Stimulated activated CD8-positive, alpha-beta memory T cell treated with anti-CD3 and anti-CD28 coated beads, Interleukin-7, amount 100 ng/mL, for 24 hours (primary cell): Measurements from ENCODE around the gene WASL.
"Not testable (repeated sequence)": the region's sequence is repeated elsewhere in the genome, so short reads cannot be mapped to it uniquely, and the experiment has no call there.

Source experiments
- DNase-seq: peaks from one replicate; pipeline ENCODE4 v3.0.0-alpha.2; 2020; ENCODE audit warnings: low read depth

Gene WASL

DNA sequence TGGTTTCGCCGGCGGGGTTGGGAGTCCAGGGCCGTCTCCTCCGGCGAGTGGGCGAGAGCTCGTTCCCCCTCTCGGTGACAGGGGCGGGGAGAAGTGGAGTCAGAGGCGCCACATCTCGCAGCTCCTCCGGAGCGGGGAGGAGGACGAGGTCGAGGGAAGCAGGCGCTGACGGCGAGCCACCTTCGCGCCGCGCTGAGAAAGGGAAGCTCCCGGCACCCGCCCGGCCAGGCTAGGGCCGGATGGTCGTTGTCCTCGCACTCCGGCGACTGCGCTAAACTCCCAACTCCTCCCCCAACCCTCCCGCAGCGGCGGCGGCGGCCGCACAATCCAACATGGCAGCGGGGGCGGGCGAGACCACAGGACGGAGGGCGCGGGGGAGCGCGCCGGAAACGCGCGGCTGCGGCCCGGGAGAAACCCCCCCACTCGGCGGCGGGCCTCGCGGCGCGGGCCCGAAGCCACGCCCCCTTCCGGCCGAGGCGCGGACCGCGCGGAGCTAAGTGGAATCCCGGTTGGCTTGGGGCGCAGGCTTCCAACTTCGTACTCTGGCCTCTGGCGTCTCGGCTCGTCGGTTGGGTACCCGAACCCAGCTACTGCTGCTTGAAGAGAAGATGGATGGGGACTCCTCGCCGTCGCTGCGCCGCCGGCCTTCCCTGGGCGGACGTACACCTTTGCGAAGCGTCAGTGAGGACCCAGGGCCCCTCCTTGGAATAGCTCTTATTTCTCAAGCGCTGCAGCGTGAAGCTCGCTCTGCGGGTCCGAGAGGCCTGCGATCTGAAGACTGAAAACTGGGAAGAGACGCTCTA is at the start of gene WASL:
WASL (minus strand) TSS at position 270 of the 803 bp plus-strand sequence; CDS start at position 1, 269 bp downstream.
- DNase-seq = peak; percentile 80

GRCh38 chr7:123797673-123798531 is 49.1 kb upstream of the WASL start:
- no peak for DNase-seq

DNA sequence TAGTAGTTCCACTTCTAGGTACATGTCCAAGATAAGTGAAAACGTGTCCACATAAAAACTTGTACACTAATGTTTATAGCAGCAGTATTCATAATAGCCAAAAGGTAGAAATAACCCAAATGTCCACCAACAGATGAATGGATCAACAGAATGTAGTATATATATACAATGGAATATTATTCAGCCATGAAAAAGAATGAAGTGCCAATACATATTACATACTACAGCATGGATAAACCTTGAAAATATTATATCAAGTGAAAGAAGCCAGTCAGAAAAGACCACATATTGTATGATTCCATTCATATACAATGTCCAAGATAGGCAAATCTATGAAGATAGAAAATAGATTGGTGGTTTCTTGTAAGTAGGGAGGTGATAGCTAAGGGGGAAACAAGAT is 47.8 kb upstream of the WASL start:
- DNase-seq = no peak

DNA sequence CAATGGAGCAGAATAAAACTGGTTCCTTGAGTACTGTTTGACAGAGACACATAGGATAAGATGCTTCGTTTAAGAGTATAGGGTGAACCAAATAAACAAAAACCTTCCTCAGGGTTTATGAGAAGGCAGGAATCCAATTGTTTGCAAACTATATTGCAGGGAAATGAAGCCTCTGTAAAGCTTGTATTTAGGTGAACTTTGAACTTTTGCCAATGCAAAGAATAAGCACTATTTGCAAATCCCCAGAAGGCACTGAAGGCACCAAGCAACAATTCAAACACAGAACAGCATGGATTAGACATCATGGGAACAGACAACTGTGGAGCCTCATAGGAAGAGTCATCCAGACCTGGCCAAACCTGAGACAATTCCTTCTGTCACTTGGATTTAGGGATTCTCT is 47.1 kb upstream of the WASL start:
- no peak for DNase-seq

DNA sequence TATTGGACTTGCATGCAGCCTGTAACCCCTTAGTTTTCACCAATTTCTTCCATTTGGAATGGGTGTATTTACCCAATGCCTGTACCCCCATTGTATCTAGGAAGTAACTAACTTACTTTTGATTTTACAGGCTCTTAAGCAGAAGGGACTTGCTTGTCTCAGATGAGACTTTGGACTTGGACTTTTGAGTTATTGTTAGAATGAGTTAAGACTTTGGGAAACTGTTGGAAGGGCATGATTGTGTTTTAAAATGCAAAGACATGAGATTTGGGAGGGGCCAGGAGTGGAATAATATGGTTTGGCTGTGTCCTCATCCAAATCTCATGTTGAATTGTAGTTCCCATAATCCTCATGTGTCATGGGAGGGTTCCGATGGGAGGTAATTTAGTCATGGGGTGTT is 46.3 kb upstream of the WASL start:
- not testable (repeated sequence) for DNase-seq

- DNase-seq = no peak
Measured at GRCh38 chr7:123792547-123792946, 43.7 kb upstream of the WASL start.

DNA sequence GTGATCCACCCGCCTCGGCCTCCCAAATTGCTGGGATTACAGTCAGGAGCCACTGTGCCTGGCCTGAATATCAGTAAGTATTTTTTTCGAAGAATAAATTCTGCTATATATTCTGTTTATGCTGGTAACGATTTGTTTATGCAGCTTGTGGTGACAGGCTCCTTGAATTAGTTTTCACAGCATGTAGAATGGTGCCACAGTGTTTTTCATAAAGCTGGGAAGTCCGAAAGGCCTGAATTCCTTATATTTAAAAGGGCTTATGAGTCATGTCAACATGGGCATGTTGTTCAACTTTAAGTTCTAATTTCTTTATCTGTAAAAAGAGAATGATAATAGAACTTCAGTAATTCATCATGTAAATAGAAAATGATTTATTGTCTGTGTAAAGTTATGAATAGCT is 42.2 kb upstream of the WASL start:
- no peak for DNase-seq

DNA sequence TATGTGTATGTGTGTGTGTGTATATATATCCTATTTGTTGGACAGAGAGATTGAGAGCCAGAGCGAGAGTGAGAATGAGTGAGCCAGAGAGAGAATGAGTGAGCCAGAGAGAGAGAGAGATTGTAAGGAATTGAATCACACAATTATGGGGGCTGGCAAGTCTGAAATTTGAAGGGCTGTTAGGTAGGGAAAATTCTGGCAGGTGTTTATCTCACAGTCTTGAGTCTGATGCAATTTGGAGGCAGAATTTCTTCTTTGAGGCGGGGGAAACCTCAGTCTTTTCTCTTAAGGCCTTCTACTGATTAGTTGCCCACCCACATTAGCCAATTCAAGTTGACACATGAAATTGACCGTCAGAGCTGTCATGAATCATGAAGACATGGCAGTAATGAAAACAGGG is 41.0 kb upstream of the WASL start:
- DNase-seq = no peak

DNA sequence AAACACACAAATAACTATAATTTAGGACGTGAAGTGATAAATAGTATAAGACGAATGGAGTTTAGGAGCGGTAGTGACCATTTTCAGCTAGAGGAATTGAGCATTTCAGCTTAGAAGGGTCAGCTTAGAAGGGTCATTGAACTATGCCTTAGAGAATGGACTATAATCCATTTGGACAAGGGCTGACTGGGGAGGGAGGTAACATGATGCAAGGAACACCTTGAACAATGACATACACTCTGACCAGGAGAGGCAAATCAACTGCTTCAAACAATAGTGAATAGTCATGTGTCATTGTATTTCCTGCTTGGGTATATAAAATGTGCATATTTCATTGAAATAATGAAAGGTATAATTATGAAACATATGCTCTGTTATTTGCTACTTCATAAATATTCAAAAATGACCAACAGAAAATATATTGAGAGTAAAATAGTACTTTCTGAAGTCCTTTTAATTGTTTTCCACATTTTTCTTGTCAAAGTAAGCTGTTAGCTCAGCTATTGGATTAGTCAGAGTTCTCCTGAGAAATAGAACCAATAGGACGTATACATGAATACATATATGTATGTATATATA is 40.5 kb upstream of the WASL start:
- DNase-seq = no peak

DNA sequence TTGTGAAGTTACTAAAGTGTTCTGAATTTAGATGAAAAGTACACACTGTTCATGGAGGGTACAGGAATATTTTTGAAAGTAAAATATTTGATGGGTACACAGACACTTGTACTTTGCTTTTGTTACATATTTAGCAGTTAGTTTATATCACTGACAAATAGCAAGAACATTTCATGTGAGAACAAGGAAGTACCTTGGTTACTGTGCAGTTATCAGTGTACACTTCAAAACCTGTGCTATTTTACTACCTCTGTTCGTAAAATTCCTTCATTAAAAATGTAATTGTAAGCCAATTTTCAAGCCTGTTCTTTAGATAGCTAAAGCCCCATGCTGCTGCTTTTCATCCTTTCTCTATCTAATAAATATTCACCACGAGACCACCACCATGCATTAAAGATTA is 39.8 kb upstream of the WASL start:
- no peak for DNase-seq

GRCh38 chr7:123787220-123788007 is 38.6 kb upstream of the WASL start:
- DNase-seq = no peak

- no peak for DNase-seq
Measured at GRCh38 chr7:123784263-123784662, 35.5 kb upstream of the WASL start.

DNA sequence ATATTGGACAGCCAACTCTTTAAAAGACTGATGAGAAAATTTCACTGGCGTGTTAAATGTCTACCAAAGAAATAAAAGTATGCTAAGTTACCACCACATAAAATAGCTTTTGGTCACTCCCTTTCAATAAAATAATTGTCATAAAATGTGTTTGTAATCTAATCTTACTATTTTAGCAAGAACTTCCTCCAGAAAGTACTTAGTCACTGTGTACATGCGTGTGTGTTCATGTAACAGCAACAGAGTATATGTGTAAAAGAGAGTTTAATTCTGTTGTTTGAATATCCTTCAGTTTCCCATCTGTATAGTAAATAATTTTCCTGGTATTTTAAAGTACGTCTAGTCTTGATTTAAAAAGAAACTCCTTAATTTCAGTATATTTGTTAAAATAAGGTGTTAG is 35.0 kb upstream of the WASL start:
- no peak for DNase-seq

DNA sequence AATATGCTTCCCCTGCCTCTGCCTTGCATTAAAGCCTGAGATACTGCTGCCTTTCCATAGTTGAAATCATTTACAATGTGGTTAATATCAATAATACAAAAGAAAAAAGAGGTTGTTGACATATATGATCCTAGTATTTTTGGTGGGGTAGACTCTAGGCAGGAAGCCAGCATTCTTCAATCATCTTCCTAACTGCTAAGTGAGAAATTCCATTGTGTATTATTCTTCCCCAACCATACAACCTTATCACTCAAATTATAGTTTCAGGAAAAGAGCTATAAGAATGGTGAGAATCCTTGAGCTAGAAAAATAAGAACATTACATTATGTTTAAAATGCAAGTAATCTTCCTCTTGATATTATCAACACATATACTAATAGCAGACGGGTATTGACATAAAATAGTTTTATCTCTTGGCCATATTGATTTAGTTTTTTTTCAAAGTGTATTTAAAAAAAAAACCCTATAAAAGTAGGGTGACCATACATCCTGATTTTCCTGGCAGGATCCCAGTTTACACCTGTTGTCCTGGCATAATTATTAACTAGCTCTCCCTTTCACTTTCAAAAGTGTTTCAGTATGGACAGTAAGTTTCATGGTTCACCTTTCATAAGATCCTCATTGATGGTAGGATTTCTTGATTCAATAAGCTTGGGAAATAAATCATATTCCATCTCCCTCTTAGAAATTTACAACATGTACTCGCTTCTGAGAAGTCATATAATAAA is 33.4 kb upstream of the WASL start:
- DNase-seq = no peak

DNA sequence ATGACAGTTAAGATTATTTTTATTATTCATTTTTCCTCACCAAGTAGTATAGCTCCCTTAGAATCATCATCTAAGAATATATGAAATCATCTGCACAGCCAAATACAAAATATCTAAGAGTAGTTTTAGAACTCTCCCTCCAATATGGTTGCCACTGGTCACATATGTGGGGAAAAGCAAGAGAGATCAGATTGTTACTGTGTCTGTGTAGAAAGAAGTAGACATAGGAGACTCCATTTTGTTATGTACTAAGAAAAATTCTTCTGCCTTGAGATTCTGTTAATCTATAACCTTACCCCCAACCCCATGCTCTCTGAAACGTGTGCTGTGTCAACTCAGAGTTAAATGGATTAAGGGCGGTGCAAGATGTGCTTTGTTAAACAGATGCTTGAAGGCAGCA is 31.7 kb upstream of the WASL start:
- not testable (repeated sequence) for DNase-seq

GRCh38 chr7:123774496-123774895 is 25.7 kb upstream of the WASL start:
- no peak for DNase-seq

DNA sequence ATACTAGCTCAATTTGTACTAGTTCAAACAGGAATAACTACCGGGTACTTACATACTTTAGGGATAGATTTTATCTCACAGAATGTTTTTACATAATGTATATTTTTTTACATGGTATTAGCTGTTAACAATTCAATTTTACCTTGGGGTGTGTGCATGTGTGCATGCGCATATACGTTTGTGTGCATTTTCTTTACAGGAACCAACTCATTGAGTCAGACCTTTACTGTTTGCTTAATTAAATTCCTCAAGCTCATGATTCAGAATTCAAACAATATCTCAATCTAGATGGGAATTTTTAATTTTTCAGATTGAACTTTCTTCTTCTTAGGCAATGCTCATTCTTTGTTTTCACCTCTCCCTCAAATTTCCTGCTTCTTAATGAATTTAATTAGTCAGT is 24.7 kb upstream of the WASL start:
- DNase-seq = no peak

GRCh38 chr7:123772652-123773051 is 23.8 kb upstream of the WASL start:
- no peak for DNase-seq

DNA sequence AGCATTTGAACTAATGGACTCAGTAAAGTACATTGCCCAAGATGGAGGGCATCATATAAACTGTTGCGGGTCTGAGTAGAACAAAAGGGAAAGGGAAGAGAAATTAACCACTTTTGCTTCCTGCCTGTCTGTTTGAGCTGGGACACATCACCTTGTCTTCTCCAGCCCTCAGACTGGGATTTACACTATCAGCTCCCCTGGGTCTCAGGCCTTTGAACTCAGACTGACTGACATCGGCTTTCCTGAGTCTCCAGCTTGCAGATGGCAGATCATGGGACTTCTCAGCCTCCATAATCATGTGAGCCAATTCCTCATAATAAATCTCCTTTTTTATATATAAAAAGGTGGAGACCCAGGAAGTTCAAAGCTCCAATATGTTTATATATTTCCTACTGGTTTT is 23.0 kb upstream of the WASL start:
- DNase-seq = no peak

- DNase-seq = no peak
Measured at GRCh38 chr7:123771256-123771655, 22.5 kb upstream of the WASL start.

- DNase-seq = no peak
Measured at GRCh38 chr7:123770378-123770777, 21.6 kb upstream of the WASL start.
